ENCODE data around the gene PCAT6.

The PCAT6 gene

DNA sequence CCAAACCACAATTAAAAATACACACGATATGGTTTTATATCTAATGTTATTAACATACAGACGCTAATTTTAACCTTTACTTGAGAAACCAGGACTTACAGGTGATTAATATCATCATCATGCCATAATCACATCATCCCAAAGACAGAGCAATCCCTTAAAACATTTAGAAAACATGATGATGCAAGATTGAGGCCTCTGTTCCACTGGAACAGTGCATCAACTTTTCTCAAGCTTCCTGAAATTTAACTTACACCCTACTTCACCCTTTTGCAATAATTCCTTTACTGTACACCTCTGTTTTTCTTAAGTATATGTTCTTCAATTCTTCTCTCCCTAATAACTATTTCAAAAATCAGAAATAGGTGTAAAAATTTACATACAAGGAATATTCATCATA is 40.6 kb upstream of the PCAT6 start:
- H3K27me3 ChIP-seq (ENCODE audit: insufficient read depth, poor library complexity, severe bottlenecking) = no peaks in the 10 kb centered on the region
- no peak overlapping the region for H3K27ac ChIP-seq (replicated peaks)
- H3K4me3 ChIP-seq (replicated peaks; ENCODE audit: insufficient read depth, low read length) = no peak overlapping the region
- no peak for DNase-seq (ENCODE audit: low read depth in 1 of 2, low spot score in 1 of 2)
- TF ChIP-seq, protein P1, sequence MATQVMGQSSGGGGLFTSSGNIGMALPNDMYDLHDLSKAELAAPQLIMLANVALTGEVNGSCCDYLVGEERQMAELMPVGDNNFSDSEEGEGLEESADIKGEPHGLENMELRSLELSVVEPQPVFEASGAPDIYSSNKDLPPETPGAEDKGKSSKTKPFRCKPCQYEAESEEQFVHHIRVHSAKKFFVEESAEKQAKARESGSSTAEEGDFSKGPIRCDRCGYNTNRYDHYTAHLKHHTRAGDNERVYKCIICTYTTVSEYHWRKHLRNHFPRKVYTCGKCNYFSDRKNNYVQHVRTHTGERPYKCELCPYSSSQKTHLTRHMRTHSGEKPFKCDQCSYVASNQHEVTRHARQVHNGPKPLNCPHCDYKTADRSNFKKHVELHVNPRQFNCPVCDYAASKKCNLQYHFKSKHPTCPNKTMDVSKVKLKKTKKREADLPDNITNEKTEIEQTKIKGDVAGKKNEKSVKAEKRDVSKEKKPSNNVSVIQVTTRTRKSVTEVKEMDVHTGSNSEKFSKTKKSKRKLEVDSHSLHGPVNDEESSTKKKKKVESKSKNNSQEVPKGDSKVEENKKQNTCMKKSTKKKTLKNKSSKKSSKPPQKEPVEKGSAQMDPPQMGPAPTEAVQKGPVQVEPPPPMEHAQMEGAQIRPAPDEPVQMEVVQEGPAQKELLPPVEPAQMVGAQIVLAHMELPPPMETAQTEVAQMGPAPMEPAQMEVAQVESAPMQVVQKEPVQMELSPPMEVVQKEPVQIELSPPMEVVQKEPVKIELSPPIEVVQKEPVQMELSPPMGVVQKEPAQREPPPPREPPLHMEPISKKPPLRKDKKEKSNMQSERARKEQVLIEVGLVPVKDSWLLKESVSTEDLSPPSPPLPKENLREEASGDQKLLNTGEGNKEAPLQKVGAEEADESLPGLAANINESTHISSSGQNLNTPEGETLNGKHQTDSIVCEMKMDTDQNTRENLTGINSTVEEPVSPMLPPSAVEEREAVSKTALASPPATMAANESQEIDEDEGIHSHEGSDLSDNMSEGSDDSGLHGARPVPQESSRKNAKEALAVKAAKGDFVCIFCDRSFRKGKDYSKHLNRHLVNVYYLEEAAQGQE (IDR thresholded peaks at IDR 0.05; ENCODE audit: insufficient replicate concordance, low read depth) = no peak
- TF ChIP-seq GABPA (IDR thresholded peaks at IDR 0.05; ENCODE audit: low read depth) (no peak), POLR2AphosphoS5 (IDR thresholded peaks at IDR 0.05; ENCODE audit: low read depth) (no peak)

DNA sequence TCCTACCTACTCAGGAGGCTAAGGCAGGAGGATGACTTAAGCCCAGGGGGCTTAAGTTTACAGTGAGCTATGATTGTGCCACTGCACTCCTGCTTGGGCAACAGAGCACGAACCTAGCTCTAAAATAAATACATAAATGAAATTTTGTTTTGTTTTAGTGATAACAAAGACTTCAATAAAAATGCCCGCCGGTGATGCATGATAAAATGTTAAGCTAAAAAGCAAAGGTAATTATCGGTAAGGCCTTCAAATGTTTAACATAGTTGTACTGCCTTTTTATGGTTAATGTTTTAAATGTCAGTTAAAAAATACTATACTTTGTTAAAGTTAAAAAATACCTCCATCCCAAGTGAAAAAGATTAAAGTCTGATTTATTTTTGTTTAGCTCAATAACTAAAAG is 29.6 kb upstream of the PCAT6 start:
- Histone ChIP-seq H3K27ac (replicated peaks) (no peak overlapping the region), H3K27me3 (ENCODE audit: insufficient read depth, poor library complexity, severe bottlenecking) (no peaks in the 10 kb centered on the region), H3K4me3 (replicated peaks; ENCODE audit: insufficient read depth, low read length) (no peak overlapping the region)
- no peak for DNase-seq (ENCODE audit: low read depth in 1 of 2, low spot score in 1 of 2)
- TF ChIP-seq SPI1 (IDR thresholded peaks at IDR 0.05; ENCODE audit: borderline replicate concordance, low read depth) (no peak), POLR2AphosphoS5 (IDR thresholded peaks at IDR 0.05; ENCODE audit: low read depth) (no peak), GABPA (IDR thresholded peaks at IDR 0.05; ENCODE audit: low read depth) (no peak)
- TF ChIP-seq, protein P2, sequence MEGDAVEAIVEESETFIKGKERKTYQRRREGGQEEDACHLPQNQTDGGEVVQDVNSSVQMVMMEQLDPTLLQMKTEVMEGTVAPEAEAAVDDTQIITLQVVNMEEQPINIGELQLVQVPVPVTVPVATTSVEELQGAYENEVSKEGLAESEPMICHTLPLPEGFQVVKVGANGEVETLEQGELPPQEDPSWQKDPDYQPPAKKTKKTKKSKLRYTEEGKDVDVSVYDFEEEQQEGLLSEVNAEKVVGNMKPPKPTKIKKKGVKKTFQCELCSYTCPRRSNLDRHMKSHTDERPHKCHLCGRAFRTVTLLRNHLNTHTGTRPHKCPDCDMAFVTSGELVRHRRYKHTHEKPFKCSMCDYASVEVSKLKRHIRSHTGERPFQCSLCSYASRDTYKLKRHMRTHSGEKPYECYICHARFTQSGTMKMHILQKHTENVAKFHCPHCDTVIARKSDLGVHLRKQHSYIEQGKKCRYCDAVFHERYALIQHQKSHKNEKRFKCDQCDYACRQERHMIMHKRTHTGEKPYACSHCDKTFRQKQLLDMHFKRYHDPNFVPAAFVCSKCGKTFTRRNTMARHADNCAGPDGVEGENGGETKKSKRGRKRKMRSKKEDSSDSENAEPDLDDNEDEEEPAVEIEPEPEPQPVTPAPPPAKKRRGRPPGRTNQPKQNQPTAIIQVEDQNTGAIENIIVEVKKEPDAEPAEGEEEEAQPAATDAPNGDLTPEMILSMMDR (IDR thresholded peaks at IDR 0.05; ENCODE audit: insufficient read depth, low read length) = no peak
- TF ChIP-seq, protein P1 (IDR thresholded peaks at IDR 0.05; ENCODE audit: insufficient replicate concordance, low read depth) = no peak

DNA sequence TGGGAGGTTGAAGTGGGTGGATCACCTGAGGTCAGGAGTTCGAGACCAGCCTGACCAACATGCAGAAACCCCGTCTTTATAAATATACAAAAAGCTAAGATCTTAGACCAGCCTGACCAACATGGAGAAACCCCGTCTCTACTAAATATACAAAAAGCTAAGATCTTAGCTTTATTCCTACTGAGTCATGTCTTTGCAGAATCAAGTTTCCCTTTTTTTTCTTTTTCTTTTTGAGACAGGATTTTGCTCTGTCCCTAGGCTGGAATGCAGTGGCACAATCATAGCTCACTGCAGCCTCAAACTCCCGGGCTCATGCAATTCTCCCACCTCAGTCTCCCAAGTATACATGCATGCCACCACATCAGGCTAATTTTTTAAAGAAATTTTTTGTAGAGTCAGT is 23.9 kb upstream of the PCAT6 start:
- DNase-seq (ENCODE audit: low read depth in 1 of 2, low spot score in 1 of 2) = no peak
- no peak overlapping the region for H3K4me3 ChIP-seq (replicated peaks; ENCODE audit: insufficient read depth, low read length)
- TF ChIP-seq GABPA (IDR thresholded peaks at IDR 0.05; ENCODE audit: low read depth) (no peak), SPI1 (IDR thresholded peaks at IDR 0.05; ENCODE audit: borderline replicate concordance, low read depth) (no peak), POLR2AphosphoS5 (IDR thresholded peaks at IDR 0.05; ENCODE audit: low read depth) (no peak)
- TF ChIP-seq, protein P2 (IDR thresholded peaks at IDR 0.05; ENCODE audit: insufficient read depth, low read length) = no peak
- TF ChIP-seq, protein P1 (IDR thresholded peaks at IDR 0.05; ENCODE audit: insufficient replicate concordance, low read depth) = no peak
- no peaks in the 10 kb centered on the region for H3K27me3 ChIP-seq (ENCODE audit: insufficient read depth, poor library complexity, severe bottlenecking)
- no peak overlapping the region for H3K27ac ChIP-seq (replicated peaks)

DNA sequence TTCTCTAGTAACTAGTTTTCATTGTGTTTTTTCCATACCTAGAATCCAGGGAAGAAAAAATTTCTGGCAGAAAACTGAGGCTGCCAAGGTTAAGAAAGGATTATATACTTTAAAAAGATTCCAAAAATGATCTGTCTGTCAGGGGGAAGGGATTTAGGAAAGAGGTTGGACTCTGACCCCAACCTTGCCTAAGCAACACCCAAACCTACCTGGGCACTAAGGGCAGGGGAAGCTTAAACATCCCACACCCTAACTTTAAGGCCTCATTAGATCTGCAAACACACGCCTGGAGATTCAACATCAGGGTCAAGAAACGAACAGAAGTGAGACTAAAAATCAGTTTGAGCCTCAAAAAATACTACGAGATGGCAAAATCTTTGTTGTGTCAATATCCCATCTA is 22.0 kb upstream of the PCAT6 start:
- H3K27me3 ChIP-seq (ENCODE audit: insufficient read depth, poor library complexity, severe bottlenecking) = no peaks in the 10 kb centered on the region
- no peak for DNase-seq (ENCODE audit: low read depth in 1 of 2, low spot score in 1 of 2)
- H3K27ac ChIP-seq (replicated peaks) = no peak overlapping the region
- TF ChIP-seq, protein P2 (IDR thresholded peaks at IDR 0.05; ENCODE audit: insufficient read depth, low read length) = no peak
- TF ChIP-seq SPI1 (IDR thresholded peaks at IDR 0.05; ENCODE audit: borderline replicate concordance, low read depth) (no peak), GABPA (IDR thresholded peaks at IDR 0.05; ENCODE audit: low read depth) (no peak), POLR2AphosphoS5 (IDR thresholded peaks at IDR 0.05; ENCODE audit: low read depth) (no peak)
- TF ChIP-seq, protein P1 (IDR thresholded peaks at IDR 0.05; ENCODE audit: insufficient replicate concordance, low read depth) = no peak
- no peak overlapping the region for H3K4me3 ChIP-seq (replicated peaks; ENCODE audit: insufficient read depth, low read length)

Data from HL-60 (cell line).